ENCODE data around the gene CLMP.

Gene CLMP

GRCh38 chr11:123144707-123145106 lies 50.3 kb downstream of the CLMP start:
- no peak for TF ChIP-seq EZH2phosphoT487 (IDR thresholded peaks at IDR 0.05; ENCODE audit: borderline replicate concordance, low read length)
- TF ChIP-seq, protein P1, sequence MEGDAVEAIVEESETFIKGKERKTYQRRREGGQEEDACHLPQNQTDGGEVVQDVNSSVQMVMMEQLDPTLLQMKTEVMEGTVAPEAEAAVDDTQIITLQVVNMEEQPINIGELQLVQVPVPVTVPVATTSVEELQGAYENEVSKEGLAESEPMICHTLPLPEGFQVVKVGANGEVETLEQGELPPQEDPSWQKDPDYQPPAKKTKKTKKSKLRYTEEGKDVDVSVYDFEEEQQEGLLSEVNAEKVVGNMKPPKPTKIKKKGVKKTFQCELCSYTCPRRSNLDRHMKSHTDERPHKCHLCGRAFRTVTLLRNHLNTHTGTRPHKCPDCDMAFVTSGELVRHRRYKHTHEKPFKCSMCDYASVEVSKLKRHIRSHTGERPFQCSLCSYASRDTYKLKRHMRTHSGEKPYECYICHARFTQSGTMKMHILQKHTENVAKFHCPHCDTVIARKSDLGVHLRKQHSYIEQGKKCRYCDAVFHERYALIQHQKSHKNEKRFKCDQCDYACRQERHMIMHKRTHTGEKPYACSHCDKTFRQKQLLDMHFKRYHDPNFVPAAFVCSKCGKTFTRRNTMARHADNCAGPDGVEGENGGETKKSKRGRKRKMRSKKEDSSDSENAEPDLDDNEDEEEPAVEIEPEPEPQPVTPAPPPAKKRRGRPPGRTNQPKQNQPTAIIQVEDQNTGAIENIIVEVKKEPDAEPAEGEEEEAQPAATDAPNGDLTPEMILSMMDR (IDR thresholded peaks at IDR 0.05; ENCODE audit: low read depth, low read length, poor library complexity, severe bottlenecking), result no peak
- H3K79me2 ChIP-seq (ENCODE audit: control insufficient read depth, low read length), result no peaks in the 10 kb centered on the region
- no peaks in the 10 kb centered on the region for H4K20me1 ChIP-seq (ENCODE audit: control insufficient read depth, insufficient read depth, low read depth, low read length)
- H3K27ac ChIP-seq (ENCODE audit: low read depth, low read length), result no peak overlapping the region
- no peaks in the 10 kb centered on the region for H3F3A ChIP-seq (ENCODE audit: control insufficient read depth, insufficient read depth)
- H3K4me3 ChIP-seq (ENCODE audit: low read length), result no peak overlapping the region
- H3K36me3 ChIP-seq (ENCODE audit: control insufficient read depth, low read length), result no peaks in the 10 kb centered on the region
- peaks cover 8% of the 10 kb centered on the region; the same call in 1 of the 2 replicates for H3K27me3 ChIP-seq (ENCODE audit: control insufficient read depth, low read length)
- no peak overlapping the region for H3K4me2 ChIP-seq (ENCODE audit: low read length)
- no peaks in the 10 kb centered on the region for H3K4me1 ChIP-seq (ENCODE audit: control insufficient read depth, low read length)
- no peaks in the 10 kb centered on the region for H3K9me3 ChIP-seq (ENCODE audit: control insufficient read depth, insufficient read depth, low read length)
- no peaks in the 10 kb centered on the region for H3K9me2 ChIP-seq (replicated peaks; ENCODE audit: control insufficient read depth, low read length)

GRCh38 chr11:123143921-123144320 lies 51.1 kb downstream of the CLMP start:
- H3K27me3 ChIP-seq (ENCODE audit: control insufficient read depth, low read length), result peaks cover 8% of the 10 kb centered on the region; the same call in 1 of the 2 replicates
- TF ChIP-seq, protein P1 (IDR thresholded peaks at IDR 0.05; ENCODE audit: low read depth, low read length, poor library complexity, severe bottlenecking), result no peak
- no peak for TF ChIP-seq EZH2phosphoT487 (IDR thresholded peaks at IDR 0.05; ENCODE audit: borderline replicate concordance, low read length)
- no peaks in the 10 kb centered on the region for H3K79me2 ChIP-seq (ENCODE audit: control insufficient read depth, low read length)

DNA sequence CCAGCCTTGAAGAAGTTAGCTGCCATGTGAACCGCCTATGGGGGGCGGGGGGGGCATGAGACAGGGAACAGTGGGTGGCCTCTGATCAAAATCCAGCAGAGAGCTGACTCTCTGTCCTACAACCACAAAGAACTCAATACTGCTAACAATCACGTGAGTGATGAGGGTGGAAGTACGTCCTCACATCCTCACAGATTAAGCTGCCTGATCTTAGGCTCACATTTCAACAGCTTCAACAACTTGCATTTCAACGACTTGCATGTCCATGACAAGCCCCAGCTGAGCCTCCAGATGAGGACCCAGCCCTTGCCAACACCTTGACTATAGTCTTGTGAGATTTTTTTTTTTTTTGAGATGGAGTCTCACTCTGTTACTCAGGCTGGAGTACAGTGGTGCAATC lies 51.6 kb downstream of the CLMP start:
- Histone ChIP-seq H3K79me2 (ENCODE audit: control insufficient read depth, low read length) (no peaks in the 10 kb centered on the region), H3K9me3 (ENCODE audit: control insufficient read depth, insufficient read depth, low read length) (no peaks in the 10 kb centered on the region), H3K36me3 (ENCODE audit: control insufficient read depth, low read length) (no peaks in the 10 kb centered on the region), H3K27ac (ENCODE audit: low read depth, low read length) (no peak overlapping the region), H3K4me1 (ENCODE audit: control insufficient read depth, low read length) (no peaks in the 10 kb centered on the region), H3K4me2 (ENCODE audit: low read length) (no peak overlapping the region), H4K20me1 (ENCODE audit: control insufficient read depth, insufficient read depth, low read depth, low read length) (no peaks in the 10 kb centered on the region), H3F3A (ENCODE audit: control insufficient read depth, insufficient read depth) (no peaks in the 10 kb centered on the region), H3K9me2 (replicated peaks; ENCODE audit: control insufficient read depth, low read length) (no peaks in the 10 kb centered on the region), H3K27me3 (ENCODE audit: control insufficient read depth, low read length) (peaks cover 4% of the 10 kb centered on the region; the same call in 1 of the 2 replicates), H3K4me3 (ENCODE audit: low read length) (no peak overlapping the region)
- TF ChIP-seq, protein P1 (IDR thresholded peaks at IDR 0.05; ENCODE audit: low read depth, low read length, poor library complexity, severe bottlenecking), result no peak
- no peak for TF ChIP-seq EZH2phosphoT487 (IDR thresholded peaks at IDR 0.05; ENCODE audit: borderline replicate concordance, low read length)

More at GRCh38 chr11:123143921-123144320, 51.1 kb downstream of the CLMP start:
- Histone ChIP-seq H3K36me3 (ENCODE audit: control insufficient read depth, low read length) (no peaks in the 10 kb centered on the region), H3K9me3 (ENCODE audit: control insufficient read depth, insufficient read depth, low read length) (no peaks in the 10 kb centered on the region), H3K27ac (ENCODE audit: low read depth, low read length) (no peak overlapping the region), H3K4me3 (ENCODE audit: low read length) (no peak overlapping the region), H4K20me1 (ENCODE audit: control insufficient read depth, insufficient read depth, low read depth, low read length) (no peaks in the 10 kb centered on the region), H3F3A (ENCODE audit: control insufficient read depth, insufficient read depth) (no peaks in the 10 kb centered on the region), H3K4me1 (ENCODE audit: control insufficient read depth, low read length) (no peaks in the 10 kb centered on the region), H3K4me2 (ENCODE audit: low read length) (no peak overlapping the region), H3K9me2 (replicated peaks; ENCODE audit: control insufficient read depth, low read length) (no peaks in the 10 kb centered on the region)
